Nephron (organoid): Measurements from ENCODE around the gene STK40.

Experiments
- H3K27ac Mint-ChIP-seq, 3 experiments: 2 replicates each; pipeline ENCODE4 v1.8.0; 2020; ENCODE audit warnings: mixed read lengths in 3 of 3, mild to moderate bottlenecking in 2 of 3, moderate library complexity in 1 of 3
- H3K27me3 Mint-ChIP-seq: 2 replicates; pipeline ENCODE4 v1.8.0; 2021; ENCODE audit warnings: low read depth, mild to moderate bottlenecking, moderate library complexity, mixed read lengths
- H3K36me3 Mint-ChIP-seq: 2 replicates; pipeline ENCODE4 v1.8.0; 2020; ENCODE audit warnings: low read depth, mixed read lengths
- H3K4me1 Mint-ChIP-seq: 2 replicates; pipeline ENCODE4 v1.8.0; 2020; ENCODE audit warnings: mixed read lengths
- H3K4me3 Mint-ChIP-seq, 3 experiments: 2 replicates each; pipeline ENCODE4 v1.8.0; 2020; ENCODE audit warnings: mild to moderate bottlenecking in 3 of 3, mixed read lengths in 3 of 3, moderate library complexity in 2 of 3
- H3K9me3 Mint-ChIP-seq: 2 replicates; pipeline ENCODE4 v1.8.0; 2020; ENCODE audit warnings: mixed read lengths
- CTCF ChIP-seq, 3 experiments: fragments of 200-600 bp; sonication (generic); IDR thresholded peaks; one replicate each; pipeline ENCODE4 v1.5.0; 2021; ENCODE audit warnings: antibody characterized with exemption in 3 of 3; ENCODE audit not compliant: unreplicated experiment in 3 of 3

The STK40 gene

DNA sequence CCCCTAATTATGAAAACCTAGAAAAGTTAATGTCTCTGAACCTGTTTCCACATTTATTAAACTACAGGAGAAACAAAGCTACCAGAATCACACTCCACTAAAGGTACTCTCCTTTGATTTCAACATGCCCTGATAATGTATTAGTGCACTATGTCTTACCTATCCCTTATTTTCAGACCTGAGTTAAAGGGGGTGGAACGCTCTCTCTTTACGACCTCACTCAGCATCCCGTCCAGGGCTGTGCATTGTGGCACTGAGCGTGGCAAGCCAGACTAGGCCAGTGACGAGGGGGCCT, 11.3 kb upstream of the STK40 start:
- H3K4me3 Mint-ChIP-seq, result peak overlapping the region; percentile 95 to 97 (median 96)
- H3K27ac Mint-ChIP-seq, result peak overlapping the region; percentile 89 to 94 (median 92)
- no peaks in the 10 kb centered on the region for H3K27me3 Mint-ChIP-seq
- peaks cover 24% of the 10 kb centered on the region for H3K4me1 Mint-ChIP-seq
- no peak for TF ChIP-seq CTCF (IDR thresholded peaks at IDR 0.05; ENCODE audit: unreplicated experiment in 3 of 3)
- peaks cover 10% of the 10 kb centered on the region for H3K36me3 Mint-ChIP-seq
- no peaks in the 10 kb centered on the region for H3K9me3 Mint-ChIP-seq

DNA sequence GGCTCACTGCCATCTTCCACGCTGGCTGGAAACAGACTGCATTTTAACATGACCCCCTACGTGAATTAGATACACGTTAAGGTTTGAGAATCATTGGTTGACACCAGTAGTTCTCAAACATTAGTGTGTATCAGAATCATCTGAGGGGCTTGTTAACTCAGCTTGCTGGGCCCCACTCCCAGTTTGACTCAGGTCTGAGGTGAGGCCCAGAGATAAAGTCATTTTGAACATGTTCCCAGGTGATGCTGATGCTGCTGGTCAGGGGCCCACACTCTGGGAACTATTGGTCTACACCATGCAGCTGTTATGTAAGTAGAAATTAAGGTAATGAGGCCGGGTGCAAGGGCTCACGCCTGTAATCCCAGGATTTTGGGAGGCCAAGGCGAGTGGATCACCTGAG, 10.6 kb upstream of the STK40 start:
- Mint-ChIP-seq H3K36me3 (peaks cover 16% of the 10 kb centered on the region), H3K27ac (no peak overlapping the region), H3K4me3 (peak overlapping the region; percentile 95 to 97 (median 96)), H3K27me3 (no peaks in the 10 kb centered on the region), H3K4me1 (peaks cover 24% of the 10 kb centered on the region), H3K9me3 (no peaks in the 10 kb centered on the region)
- TF ChIP-seq CTCF (IDR thresholded peaks at IDR 0.05; ENCODE audit: unreplicated experiment in 3 of 3), result no peak

- no peak overlapping the region for H3K4me3 Mint-ChIP-seq
- peaks cover 27% of the 10 kb centered on the region for H3K36me3 Mint-ChIP-seq
- no peak overlapping the region for H3K27ac Mint-ChIP-seq
- no peaks in the 10 kb centered on the region for H3K9me3 Mint-ChIP-seq
- H3K4me1 Mint-ChIP-seq, result peaks cover 24% of the 10 kb centered on the region
- no peaks in the 10 kb centered on the region for H3K27me3 Mint-ChIP-seq
- no peak for TF ChIP-seq CTCF (IDR thresholded peaks at IDR 0.05; ENCODE audit: unreplicated experiment in 3 of 3)
Observed at GRCh38 chr1:36393686-36394085, 8.0 kb upstream of the STK40 start.

GRCh38 chr1:36392836-36393235, 7.1 kb upstream of the STK40 start:
- Mint-ChIP-seq H3K27ac (peak overlapping the region in 1 of 3 experiments; percentile 70), H3K36me3 (peaks cover 27% of the 10 kb centered on the region), H3K9me3 (no peaks in the 10 kb centered on the region), H3K27me3 (no peaks in the 10 kb centered on the region), H3K4me3 (peak overlapping the region in 1 of 3 experiments; percentile 23), H3K4me1 (peaks cover 22% of the 10 kb centered on the region)
- TF ChIP-seq CTCF (IDR thresholded peaks at IDR 0.05; ENCODE audit: unreplicated experiment in 3 of 3), result no peak

- Mint-ChIP-seq H3K27me3 (no peaks in the 10 kb centered on the region), H3K4me3 (no peak overlapping the region), H3K36me3 (peaks cover 27% of the 10 kb centered on the region), H3K4me1 (peaks cover 30% of the 10 kb centered on the region), H3K27ac (no peak overlapping the region), H3K9me3 (no peaks in the 10 kb centered on the region)
- no peak for TF ChIP-seq CTCF (IDR thresholded peaks at IDR 0.05; ENCODE audit: unreplicated experiment in 3 of 3)
Observed at GRCh38 chr1:36391271-36391670, 5.5 kb upstream of the STK40 start.

- H3K4me1 Mint-ChIP-seq, result peaks cover 35% of the 10 kb centered on the region
- peak overlapping the region in 1 of 3 experiments; percentile 5 for H3K27ac Mint-ChIP-seq
- no peak overlapping the region for H3K4me3 Mint-ChIP-seq
- H3K27me3 Mint-ChIP-seq, result no peaks in the 10 kb centered on the region
- peaks cover 27% of the 10 kb centered on the region for H3K36me3 Mint-ChIP-seq
- H3K9me3 Mint-ChIP-seq, result no peaks in the 10 kb centered on the region
- TF ChIP-seq CTCF (IDR thresholded peaks at IDR 0.05; ENCODE audit: unreplicated experiment in 3 of 3), result no peak
Observed at GRCh38 chr1:36390411-36390810, 4.7 kb upstream of the STK40 start.
